Measurements from ENCODE around the gene TRIM8.

TRIM8 gene

DNA sequence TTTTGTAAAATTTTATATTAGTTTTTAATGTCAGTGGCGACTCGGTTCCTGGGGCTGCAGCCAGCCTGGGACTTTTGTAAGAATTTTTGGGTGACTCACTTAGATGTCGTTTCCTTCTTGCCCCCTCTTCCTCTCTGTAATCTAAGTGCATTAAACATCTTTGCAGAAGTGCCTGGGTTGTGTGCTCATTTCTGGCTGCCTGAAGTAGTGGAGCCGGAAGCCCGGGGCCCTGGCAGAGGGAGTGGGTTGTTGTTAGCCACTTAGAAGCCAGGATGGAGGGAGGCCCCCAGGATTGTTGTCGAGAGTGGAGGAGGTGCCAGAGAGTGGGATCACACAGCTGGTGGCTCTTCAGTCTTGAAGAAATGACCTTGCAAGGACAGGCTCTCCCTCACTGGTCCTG, 11.0 kb upstream of the TRIM8 start:
- no peak for DNase-seq (ENCODE audit: low read depth)

DNA sequence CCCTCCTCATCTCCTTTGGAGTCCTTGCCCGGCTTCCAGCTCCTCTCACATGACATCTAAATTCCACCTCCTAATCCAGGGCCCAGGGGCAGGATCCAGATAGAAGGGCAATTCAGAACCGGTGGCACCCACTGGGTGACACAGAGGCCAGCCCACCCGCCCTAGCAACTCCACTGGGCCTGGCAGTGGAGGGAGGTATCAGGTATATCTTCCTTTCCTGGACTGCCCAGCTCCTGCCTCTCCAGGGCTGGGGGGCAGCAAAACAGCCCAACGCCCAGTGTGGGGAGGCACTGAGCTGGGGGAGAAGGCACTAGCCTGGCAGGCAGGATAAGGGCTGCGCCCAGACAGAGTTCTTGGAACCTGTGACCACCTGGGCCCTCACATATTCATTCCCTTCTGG, 10.4 kb upstream of the TRIM8 start:
- no peak for DNase-seq (ENCODE audit: low read depth)

DNA sequence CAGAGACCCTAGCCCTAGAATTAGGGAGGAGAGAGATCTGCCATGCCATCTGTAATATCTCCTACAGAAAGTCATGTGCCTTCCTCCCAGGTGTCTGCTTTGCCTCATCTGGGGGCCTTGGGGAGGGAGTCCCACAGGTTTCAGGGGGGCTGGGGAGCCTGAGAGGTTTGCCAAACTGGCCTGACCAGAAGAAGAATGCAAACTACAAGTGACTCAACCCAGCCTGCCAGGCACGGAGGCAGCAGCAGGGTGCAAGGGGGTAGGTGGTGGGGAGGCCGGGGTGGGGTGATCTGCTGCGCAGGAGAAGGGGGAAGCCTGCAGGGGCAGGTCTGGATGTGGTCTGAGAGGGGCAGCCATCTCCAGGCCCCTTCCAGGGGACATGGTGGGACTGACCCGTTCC, 9.6 kb upstream of the TRIM8 start:
- no peak for DNase-seq (ENCODE audit: low read depth)

DNA sequence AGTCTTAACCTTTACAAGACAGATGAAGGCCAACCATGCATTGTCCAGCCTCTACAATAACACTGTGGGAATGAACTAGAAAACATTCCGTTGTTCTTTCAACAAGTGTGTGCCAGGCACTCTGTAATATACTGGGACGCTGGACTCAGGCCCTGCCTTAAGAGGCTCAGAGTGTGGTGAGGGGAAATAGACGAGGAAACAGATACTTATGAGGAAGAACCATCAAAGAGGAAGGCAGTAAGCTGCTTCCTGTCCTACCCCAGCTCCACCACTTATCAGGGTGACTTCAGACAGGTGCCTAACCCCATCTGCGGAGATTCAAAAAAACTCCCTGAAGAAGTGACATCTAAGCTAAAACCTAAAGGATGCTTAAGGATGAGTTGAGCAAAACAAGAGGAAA, 8.9 kb upstream of the TRIM8 start:
- no peak for DNase-seq (ENCODE audit: low read depth)

DNA sequence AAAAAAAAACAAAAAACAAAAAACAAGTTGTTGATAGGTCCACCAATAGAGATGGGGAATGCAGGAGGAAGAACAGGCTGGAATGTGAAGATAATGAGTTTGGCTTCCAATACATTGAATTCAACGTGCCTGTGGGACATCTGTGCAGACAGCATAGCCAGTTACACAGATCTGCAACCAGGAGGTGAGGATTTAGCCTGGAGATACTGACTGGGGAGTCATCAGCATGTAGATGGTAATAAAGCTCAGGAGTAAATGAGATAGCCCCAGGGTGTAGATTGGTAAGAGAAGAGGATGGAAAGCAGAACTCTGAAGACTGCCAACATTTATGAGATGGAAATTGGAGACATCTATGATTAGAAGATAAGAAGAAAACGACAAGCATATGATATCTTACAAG, 4.7 kb upstream of the TRIM8 start:
- DNase-seq (ENCODE audit: low read depth) = no peak

DNA sequence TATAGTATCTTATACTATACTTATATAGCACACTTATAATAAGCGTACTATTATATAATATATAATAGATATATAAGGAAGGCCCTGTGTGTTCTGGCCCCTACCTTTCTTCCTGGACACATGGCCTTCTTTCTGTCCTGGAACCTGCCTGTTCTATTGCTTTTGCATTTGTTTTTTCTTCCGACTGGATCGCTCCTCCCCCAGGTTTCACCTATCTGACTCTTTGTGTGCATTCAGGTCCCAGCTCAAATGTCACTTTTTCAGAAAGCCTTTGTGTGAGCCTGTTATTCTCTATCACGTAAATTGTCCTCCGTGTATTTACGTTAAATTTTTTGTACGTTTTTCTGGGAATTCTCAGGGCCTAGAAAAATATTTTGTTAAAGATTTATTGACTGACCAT, 2.9 kb upstream of the TRIM8 start:
- DNase-seq (ENCODE audit: low read depth) = no peak

DNA sequence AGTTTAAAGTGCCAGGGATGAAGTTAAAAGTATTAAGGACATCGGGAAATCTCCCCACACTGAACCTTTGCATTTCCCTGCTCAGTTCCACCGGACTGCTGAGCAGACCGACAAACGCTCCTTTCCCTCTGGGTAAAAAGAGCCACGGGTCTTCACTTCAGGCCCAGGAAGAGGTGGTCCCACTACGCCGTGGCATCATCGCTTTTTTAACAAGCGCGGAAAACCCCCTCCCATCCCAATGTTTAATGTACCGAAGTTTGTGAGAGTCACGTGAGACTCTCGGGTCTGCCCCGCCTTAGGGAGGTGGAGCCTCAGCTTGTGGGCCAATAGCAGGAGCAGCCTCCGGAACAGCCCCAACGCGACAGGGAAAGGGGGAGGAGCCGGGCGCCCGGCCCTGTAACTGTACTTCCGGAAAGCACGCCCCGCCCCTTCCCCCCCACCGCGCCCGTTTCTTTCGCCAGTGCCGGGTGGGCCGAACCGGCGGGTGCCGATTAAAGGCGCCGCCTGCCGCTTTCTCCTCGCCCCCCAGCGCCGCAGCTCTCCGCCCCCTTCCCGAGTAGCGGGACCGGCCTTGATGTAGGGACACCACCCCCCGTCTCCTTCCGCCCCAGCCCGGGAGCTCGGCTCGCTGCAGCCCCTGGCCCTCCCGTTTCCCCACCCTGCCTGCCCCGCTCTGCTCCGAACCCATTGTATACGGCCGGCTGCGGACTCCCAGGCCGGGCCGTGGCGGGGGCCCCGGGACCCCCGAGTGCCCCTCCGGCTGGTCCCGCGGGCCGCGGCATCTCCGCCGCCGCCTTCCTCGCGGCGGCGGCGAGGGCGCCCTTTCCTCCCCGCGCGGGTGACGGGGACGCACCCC, 2.2 kb upstream of the TRIM8 start:
- DNase-seq (ENCODE audit: low read depth) = peak; percentile 97

DNA sequence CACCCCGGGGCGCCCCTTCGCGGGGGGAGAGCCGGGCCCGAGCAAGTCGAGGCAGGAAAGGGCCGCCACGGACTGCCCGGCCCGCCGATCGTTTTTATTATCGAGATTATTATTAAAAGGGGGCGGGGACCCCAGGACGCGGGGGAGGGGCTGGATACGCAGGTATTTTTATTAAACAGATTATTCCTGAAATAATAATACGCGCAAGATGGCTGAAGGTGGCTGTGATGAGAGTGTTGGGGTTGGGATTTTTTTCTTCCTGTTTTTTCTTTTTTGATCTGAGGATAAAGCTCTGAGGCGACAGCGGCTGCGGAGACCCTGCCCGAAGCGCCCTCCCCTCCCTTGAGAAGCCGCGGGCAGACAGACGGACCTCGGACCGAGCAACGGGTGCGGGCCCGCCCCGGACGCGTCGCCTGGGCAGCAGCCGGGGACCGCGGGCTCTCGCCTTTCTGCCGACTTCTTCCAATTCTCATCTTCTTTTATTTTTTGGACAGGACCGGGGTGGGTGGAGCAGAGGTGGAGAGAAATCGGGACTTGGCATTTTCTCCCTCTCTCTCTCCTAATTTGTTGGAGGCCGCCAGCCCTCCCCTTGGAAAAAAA, 1.4 kb upstream of the TRIM8 start:
- DNase-seq (ENCODE audit: low read depth) = peak; percentile 14

DNA sequence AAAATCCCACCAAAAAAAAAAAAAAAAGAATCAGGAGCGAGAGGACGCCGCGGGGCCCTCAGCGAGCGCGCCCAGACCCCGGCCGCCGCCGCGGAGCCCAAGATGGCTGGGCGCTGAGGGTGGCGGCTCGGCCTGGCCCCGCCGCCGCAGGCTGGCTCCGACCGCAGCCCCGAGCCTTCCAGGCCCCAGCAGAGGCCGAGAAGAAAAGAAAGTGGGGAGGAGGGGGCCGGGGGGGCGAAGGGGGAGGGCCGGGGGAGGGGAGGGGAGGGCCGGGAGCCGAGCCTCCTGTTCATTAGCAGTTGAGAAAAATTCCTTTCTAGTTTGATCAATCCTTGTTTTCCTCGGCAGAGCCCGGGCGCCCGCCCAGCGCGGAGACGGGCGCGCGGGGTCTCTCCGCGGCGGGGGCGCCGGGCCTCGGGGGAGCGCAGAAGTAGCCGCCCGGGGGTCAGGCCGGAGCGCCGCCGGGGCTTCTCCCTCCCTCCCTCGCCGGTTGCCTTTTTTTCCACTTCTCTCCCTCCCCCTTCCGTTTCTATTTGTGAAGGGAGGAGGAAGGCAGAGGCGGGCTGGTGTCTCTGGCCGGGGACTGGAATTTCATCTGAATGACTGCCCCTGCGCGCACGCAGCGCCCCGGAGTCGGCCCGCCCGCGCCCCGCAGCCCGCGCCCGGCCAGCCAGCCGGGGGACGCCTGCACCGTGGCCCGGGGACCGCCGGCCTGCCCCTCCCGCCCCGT, 778 bp upstream of the TRIM8 start:
- DNase-seq (ENCODE audit: low read depth) = peak; percentile 35

DNA sequence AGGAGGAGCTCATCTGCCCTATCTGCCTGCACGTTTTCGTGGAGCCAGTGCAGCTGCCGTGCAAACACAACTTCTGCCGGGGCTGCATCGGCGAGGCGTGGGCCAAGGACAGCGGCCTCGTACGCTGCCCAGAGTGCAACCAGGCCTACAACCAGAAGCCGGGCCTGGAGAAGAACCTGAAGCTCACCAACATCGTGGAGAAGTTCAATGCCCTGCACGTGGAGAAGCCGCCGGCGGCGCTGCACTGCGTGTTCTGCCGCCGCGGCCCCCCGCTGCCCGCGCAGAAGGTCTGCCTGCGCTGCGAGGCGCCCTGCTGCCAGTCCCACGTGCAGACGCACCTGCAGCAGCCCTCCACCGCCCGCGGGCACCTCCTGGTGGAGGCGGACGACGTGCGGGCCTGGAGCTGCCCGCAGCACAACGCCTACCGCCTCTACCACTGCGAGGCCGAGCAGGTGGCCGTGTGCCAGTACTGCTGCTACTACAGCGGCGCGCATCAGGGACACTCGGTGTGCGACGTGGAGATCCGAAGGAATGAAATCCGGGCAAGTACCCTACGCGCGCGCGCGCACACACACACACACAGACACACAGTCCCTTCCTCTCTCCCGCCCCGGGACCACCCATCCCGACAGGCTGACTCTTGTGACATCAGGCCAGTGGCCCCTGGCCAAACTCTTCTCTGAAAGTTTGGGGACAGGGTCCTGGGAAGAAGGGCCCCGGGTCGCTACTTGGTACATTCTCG, 538 bp downstream of the TRIM8 start:
- peak; percentile 61 for DNase-seq (ENCODE audit: low read depth)

DNA sequence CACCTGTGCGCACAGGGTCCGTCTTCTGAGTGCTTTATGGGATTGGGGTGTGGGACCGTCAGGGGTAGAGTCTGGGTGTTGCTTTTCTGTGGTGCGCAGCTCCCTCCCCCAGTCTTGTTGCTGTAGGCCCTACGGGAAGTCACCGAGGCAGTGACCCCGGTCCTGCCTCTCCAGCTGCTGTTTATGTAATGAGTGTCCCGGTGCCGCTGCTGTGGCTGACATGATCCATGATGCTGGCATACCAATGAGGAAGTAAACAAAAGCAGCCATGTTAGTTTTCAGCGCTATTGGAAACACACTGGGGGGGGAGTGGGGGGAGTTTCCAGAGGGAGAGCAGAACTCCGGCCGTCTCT, 1.1 kb downstream of the TRIM8 start:
- DNase-seq (ENCODE audit: low read depth) = no peak

DNA sequence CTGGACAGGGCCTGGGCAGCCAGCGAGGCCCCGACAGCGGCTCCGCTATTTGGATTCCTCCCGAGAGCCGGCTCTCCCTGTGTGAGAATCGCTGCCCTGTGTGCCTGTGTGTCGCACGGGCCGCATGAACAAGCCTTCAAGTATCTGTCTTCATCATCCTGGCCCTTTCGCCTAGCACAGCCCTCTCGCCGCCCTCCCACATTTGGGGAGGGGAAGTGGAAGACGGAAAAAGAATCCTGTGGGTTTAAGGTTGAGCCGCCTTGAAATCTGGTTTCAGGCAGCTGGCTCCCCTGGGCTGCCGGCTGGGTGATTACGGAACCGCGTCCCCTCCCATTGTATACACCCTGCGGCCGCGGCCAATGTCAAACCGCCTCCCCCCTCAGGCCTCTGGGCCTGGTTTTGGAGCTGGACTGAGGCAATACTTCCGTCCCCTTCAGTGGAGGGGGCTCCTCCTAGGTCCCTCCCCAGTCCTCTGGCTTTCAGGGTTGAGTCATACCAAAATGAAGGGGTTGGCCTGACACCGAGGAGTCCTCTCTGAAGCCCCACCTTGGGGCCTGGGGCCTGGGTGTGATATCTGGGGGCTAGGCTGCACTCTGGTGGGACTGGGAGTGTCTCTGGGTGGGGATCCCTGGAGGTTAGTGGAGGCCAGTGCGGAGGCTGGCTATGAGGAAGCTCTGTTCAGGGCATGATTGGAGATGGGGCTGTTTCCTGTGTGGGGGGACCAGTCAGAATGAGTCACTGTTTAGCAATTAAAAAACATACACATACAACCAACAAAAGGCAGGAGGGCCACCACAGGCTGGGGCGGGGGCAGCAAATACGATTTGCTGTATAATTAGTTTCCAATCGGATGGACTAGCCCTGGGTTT, 1.7 kb downstream of the TRIM8 start:
- peak; percentile 65 for DNase-seq (ENCODE audit: low read depth)

DNA sequence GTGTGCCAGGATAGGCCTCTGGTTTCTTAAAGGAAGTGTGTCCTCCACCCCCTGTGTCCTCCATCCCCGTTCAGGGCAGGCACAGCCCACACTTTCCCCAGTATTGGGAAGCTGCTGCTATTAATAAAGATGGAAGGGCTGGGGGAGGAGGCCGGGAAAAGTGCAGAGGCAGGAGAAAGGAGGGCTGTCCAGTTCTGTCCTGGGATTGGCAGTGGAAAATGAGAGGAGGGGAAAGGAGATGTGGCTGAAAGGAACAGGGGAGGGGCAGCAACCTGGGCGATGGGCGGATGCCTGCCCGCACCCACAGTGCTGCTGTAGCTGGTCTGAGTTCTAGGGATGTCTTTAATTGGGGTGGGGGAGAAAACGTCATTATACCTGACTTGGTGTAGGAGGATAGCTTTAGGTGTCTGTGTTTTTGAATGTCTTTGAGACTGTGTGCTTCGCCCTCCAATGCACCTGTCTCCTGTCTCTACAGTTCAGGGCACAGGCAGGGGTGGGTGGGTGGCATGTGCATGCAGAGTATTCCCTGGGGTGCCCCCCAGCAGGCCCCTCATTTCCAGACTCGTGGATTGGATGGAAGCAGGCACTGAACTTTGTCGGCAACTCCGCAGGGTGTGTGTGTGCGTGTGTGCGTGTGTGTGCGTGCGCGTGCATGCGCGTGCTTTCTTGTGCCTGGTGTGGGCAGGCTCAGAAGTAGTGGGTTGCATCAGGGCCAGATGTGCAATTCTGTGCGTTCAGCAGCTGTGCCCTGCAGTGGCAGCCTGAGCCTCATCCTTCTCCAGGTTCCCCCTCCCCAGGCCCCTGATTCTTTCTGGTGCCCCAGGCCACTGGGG, 2.5 kb downstream of the TRIM8 start:
- DNase-seq (ENCODE audit: low read depth) = no peak

DNA sequence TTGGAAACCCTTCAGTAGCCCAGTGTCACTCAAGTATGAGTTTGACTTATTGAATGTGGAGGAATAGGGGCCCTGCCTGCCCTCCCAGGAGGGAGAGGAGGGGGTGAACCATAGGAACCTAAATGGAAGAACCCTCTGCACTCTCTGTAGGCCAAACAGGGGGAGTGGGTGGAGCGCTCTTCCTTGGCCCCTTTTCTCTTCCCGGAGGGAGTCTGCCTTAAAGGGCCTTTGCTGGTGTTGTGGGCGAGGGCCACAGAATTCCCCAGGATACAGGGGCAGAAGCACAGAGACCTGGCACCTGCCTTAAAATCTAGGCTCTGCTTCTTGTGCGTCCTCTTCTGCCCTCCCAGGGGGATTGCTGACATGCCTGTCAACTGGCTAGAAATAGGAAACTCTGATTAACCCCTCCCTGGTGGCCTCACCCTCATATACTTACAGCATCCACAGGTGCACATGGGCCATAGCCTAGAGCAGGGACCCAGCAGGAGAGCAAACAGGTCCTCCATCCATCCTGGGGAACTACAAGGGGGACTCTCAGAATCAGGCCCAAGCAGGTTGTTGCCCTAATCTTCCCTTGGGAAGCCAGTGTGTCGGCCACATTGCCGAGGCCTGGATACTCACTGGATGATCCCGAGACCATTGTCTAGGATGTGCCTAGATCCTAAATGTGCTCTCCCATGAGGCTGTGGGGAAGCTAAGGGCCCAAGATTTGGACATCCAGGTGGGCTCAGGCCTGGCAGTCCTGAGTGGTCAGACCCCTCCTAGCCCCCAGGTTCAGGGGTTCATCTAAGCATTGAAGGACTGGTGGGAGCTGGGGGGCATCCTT, 3.4 kb downstream of the TRIM8 start:
- no peak for DNase-seq (ENCODE audit: low read depth)

DNA sequence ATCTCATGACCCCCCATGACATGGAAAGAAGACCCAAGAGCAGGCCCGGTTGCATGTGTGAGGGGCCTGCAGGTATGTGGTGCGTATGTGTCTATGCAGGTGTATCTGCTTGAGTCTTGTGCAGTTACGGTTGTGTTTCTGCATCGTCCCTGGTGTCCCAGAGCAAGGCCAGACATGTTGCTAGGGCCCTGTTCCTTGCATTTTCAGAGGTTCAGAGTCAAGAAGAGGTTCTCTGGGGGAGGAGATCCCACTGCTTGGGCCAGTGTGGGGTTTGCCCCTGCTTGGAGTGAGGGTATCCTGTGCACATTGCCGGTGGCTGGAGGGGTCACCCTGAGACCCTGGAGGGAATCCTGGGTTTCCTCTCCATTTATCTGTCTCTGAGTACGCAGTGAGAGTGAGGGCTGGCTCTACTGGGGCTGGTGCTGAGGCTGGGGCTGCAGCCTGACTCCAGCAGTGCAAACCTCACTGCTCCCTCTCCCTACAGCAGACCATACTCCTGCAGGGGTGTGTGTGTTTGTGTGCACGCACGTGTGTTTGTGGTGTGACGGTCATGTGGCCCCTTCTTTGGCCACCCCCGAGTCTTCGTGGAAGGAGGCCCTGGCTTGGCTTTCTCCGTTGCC, 4.1 kb downstream of the TRIM8 start:
- no peak for DNase-seq (ENCODE audit: low read depth)

DNA sequence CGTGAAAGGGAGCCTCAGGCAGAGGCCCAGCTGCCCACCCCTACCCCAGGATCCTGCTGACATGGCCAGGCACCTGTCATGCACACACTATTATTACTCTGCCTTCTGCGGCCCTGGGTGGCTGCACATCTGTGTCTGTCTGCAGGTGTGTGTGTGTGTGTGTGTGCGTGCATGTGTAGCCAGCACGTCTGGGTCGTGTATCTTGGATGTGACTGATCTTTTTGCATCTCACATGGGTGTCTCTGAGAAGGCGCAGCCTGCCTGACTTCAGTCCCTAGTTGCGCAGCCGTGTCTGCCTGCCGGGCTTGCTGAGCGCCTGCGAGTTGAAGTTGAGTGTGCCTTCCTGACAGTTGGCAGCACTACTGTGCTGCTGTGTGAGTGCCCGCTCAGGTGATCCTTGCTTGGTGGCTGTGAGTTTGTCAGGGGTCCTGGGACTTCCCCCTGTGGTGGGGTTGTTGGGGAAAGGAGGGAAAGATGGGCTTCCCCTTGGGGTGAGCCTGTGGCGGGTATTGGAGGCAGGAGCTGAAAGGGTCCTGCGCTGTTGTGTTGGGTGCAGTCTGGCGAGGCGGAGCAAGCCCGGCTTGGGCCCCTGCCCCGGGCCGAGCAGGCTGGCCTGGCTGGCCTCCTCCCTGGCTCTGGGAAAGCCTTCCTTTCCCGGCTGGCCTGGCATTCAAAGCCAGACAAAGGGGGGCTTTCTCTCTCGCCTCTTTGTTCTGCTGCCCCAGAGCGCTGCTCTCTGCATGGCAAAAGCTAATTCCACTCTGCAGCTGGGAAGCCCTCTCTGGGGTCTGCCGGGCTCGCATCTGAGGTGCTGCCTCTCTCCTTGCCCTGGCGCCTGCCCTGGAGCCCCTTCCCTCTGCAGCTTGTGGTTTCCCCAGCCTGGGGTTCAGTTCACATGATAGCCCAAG, 4.9 kb downstream of the TRIM8 start:
- DNase-seq (ENCODE audit: low read depth) = no peak

DNA sequence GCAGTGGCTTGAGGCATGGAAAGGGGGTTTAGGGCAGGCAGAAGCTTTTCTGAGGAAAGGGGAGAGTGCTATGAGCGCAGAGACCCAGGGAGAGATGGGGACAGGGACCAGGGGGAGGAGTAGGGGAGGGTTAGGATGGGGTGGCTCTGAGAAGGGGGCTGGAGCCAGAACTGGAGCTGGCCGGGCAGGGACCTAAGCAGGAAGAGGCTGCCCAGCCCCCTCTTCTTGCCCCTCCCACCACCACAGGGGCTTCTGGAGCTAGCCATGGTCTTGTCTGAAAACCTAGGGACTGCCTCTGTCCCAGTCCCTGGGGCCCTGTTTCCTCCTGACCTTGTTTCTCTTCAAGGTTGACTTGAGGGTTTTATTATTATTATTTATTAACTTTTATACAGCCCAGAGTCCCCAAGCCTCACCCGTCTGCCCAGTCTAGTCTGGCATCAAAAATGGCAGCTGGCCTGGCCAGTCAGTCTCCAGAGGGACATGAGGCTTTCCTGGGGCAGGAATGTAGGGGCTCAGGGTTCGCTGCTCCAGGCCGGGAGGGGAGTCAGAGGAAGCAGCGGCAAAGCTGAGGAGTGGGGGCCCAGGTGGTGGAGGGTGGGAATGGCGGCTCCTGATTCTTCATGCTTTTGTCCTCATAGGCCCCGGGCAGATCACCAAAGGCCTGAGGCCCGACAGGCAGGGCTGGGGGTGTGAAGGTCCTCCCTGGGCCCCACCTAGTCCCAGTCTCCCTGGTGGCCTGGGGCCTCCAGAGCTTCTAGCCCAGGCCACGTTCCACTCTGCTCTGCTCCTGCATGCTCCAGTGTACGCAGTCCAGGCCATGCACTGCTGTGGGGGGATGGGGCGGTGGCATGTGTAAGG, 5.7 kb downstream of the TRIM8 start:
- no peak for DNase-seq (ENCODE audit: low read depth)

Measured in stimulated activated CD8-positive, alpha-beta memory T cell treated with anti-CD3 and anti-CD28 coated beads, Interleukin-4, amount 100 ng/mL, for 24 hours (primary cell).